HEK293 (cell line): ENCODE results near the gene DAG1.

Source experiments
- CTCF ChIP-seq: fragments of 450-650 bp; formaldehyde crosslinking; IDR thresholded peaks from 2 replicates; pipeline ENCODE4 v1.5.1; 2016; ENCODE audit warnings: missing biosample characterization, missing genetic modification characterization
- YY1 ChIP-seq: fragments of 450-650 bp; formaldehyde crosslinking; IDR thresholded peaks from 2 replicates; pipeline ENCODE4 v1.5.1; 2018; ENCODE audit warnings: missing biosample characterization, missing genetic modification characterization
- ZBTB44 ChIP-seq: fragments of 450-650 bp; IDR thresholded peaks from 2 replicates; pipeline ENCODE4 v1.5.1; 2018; ENCODE audit warnings: missing biosample characterization, mild to moderate bottlenecking, missing genetic modification characterization
- ZIC2 ChIP-seq: fragments of 450-650 bp; formaldehyde crosslinking; IDR thresholded peaks from 2 replicates; pipeline ENCODE4 v1.5.1; 2016; ENCODE audit warnings: missing biosample characterization, missing genetic modification characterization

GRCh38 chr3:49530701-49531100 lies 60.6 kb downstream of the DAG1 start:
- no peak for TF ChIP-seq CTCF (tag by site-specific recombination)
- TF ChIP-seq ZIC2 (tag by site-specific recombination), result no peak
- no peak for TF ChIP-seq YY1
- no peak for TF ChIP-seq ZBTB44
